PC-3 (cell line): Measurements from ENCODE around the gene CENPA. TPM values are rescaled to one million over a fixed set of nuclear protein-coding genes. Genes with fewer than 3 reads are reported as not detected.
"Not testable (repeated sequence)": the region's sequence is repeated elsewhere in the genome, so short reads cannot be mapped to it uniquely, and the experiment has no call there.

Experiments
- ATAC-seq: fragments of 200-7000 bp; cut with Tn5 transposase; 2 replicates; pipeline ENCODE4 v1.9.1; 2020; ENCODE audit warnings: mild to moderate bottlenecking, moderate library complexity
- BruUV-seq: library from RNA; stranded (reverse); fragments of 400-500 nt; replicated peaks from 2 replicates; lab custom pipeline; 2021; lab: Mats Ljungman, UMichigan
- CTCF ChIA-PET: fragments of 300-600 bp; sonication (Branson Sonifier 250); formaldehyde crosslinking; loops from one replicate; lab custom pipeline; 2022; ENCODE audit warnings: antibody characterized with exemption; lab: Charles Lee
- POLR2A ChIA-PET: fragments of 300-600 bp; sonication (Branson Sonifier 250); formaldehyde crosslinking; loops from one replicate; lab custom pipeline; 2022; ENCODE audit warnings: antibody characterized with exemption; ENCODE audit not compliant: unreplicated experiment; lab: Charles Lee
- DNase-seq: peaks from one replicate; pipeline ENCODE4 v3.0.0-alpha.2; 2015
- H2AFZ ChIP-seq: fragments of 300-600 bp; sonication (generic); 2 replicates; pipeline ENCODE4 v1.6.0; 2016; ENCODE audit warnings: antibody characterized with exemption, low read length
- H3F3A ChIP-seq: fragments of 300-600 bp; sonication (generic); one replicate; pipeline ENCODE4 v1.6.0; 2017; ENCODE audit warnings: antibody characterized with exemption, low read length, control low read depth, mild to moderate bottlenecking; ENCODE audit not compliant: unreplicated experiment
- H3K27ac ChIP-seq: fragments of 300-600 bp; sonication (generic); 2 replicates; pipeline ENCODE4 v1.5.1; 2016; ENCODE audit warnings: mild to moderate bottlenecking, low read length
- H3K27me3 ChIP-seq: fragments of 300-600 bp; sonication (generic); 2 replicates; pipeline ENCODE4 v1.6.1; 2016; ENCODE audit warnings: low read length, mixed read lengths
- H3K36me3 ChIP-seq: fragments of 300-600 bp; sonication (generic); 2 replicates; pipeline ENCODE4 v1.6.1; 2016; ENCODE audit warnings: low read depth, mixed run types, low read length, mixed read lengths
- H3K4me1 ChIP-seq: fragments of 300-600 bp; sonication (generic); 2 replicates; pipeline ENCODE4 v1.5.1; 2016; ENCODE audit warnings: low read length; ENCODE audit not compliant: insufficient read depth
- H3K4me2 ChIP-seq: fragments of 300-600 bp; sonication (generic); 2 replicates; pipeline ENCODE4 v1.6.0; 2016; ENCODE audit warnings: low read length
- H3K4me3 ChIP-seq: fragments of 300-600 bp; sonication (generic); 2 replicates; pipeline ENCODE4 v1.5.1; 2016; ENCODE audit warnings: mild to moderate bottlenecking, low read length, mixed read lengths
- H3K79me2 ChIP-seq: fragments of 300-600 bp; sonication (generic); 2 replicates; pipeline ENCODE4 v1.6.1; 2017; ENCODE audit warnings: low read length, mixed read lengths
- H3K9ac ChIP-seq: fragments of 300-600 bp; sonication (generic); 2 replicates; pipeline ENCODE4 v1.6.0; 2016; ENCODE audit warnings: mild to moderate bottlenecking, low read length
- H3K9me2 ChIP-seq: fragments of 300-600 bp; sonication (generic); replicated peaks from 2 replicates; pipeline ENCODE4 v1.6.1; 2016; ENCODE audit warnings: mixed run types, low read length, mixed read lengths
- H3K9me3 ChIP-seq: fragments of 300-600 bp; sonication (generic); 2 replicates; pipeline ENCODE4 v1.6.1; 2016; ENCODE audit warnings: low read length, mixed read lengths
- H4K20me1 ChIP-seq: fragments of 300-600 bp; sonication (generic); 2 replicates; pipeline ENCODE4 v1.6.1; 2016; ENCODE audit warnings: low read length, mixed read lengths
- CTCF ChIP-seq: fragments of 300-600 bp; sonication (generic); conservative IDR thresholded peaks from 2 replicates; pipeline ENCODE4 v1.5.1; 2017; ENCODE audit warnings: antibody characterized with exemption, low read depth, mild to moderate bottlenecking, low read length
- EZH2 ChIP-seq: fragments of 300-600 bp; sonication (generic); IDR thresholded peaks from one replicate; pipeline ENCODE4 v1.6.1; 2017; ENCODE audit warnings: antibody characterized with exemption, mild to moderate bottlenecking, low read length; ENCODE audit not compliant: unreplicated experiment
- EZH2phosphoT487 ChIP-seq: fragments of 300-600 bp; sonication (generic); IDR thresholded peaks from 2 replicates; pipeline ENCODE4 v1.6.1; 2018; ENCODE audit warnings: mild to moderate bottlenecking, antibody characterized with exemption, low read length, borderline replicate concordance
- intact Hi-C: fragments of 100-400 bp; cut with micrococcal nuclease; formaldehyde crosslinking; loops from 2 replicates; pipeline ENCODE4 v1.9.0; 2023
- total RNA-seq: library from RNA; depleted of rRNA; stranded (reverse); fragments of >200 nt; gene quantifications from 2 replicates; pipeline ENCODE4 v1.2.3, GENCODE V29; 2014

The CENPA gene
- total RNA-seq, 1 experiment from 2014 or later, result 40.8 TPM

DNA sequence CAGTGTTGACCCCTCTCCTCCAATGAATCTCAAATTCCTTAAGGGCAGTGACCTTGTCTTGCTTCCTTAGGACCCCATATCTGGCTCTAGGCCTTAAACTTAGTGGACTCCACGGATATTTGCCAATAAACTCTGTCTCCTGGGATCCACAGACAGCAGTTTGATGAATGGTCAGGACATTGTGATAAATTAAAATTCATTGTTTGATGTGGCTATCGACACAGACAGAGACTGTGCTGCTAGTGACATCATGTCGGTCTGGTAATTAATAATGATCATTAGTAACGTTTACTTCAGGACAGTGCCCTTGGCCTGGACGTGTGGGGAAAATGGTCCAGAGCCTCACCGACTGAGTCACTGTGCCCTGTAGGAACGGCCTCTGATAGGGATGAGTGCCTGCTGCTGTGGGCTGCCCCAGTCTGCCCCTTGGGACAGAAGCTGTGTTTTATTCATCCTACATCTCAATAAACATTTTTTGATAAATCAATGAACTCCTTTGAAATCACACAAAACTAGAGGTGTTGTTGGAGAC lies 27.0 kb upstream of the CENPA start:
- ChIA-PET POLR2A (no interaction called here), CTCF (no interaction called here)
- ATAC-seq (no peak), DNase-seq (no peak)
- no peaks in the 10 kb centered on the region for H3K27me3 ChIP-seq
- no peaks in the 10 kb centered on the region for H4K20me1 ChIP-seq
- H3K4me1 ChIP-seq, result peaks cover 21% of the 10 kb centered on the region
- no peak overlapping the region for H3K9ac ChIP-seq
- H3K4me2 ChIP-seq, result peak overlapping the region; percentile 71
- TF ChIP-seq CTCF (no peak), EZH2 (no peak), EZH2phosphoT487 (no peak)
- no peaks in the 10 kb centered on the region for H3F3A ChIP-seq
- no peaks in the 10 kb centered on the region for H3K9me2 ChIP-seq
- intact Hi-C loops, result no loop called here
- H3K4me3 ChIP-seq, result no peak overlapping the region
- peak overlapping the region; percentile 48; the same call in 1 of the 2 replicates for H2AFZ ChIP-seq
- peak overlapping the region; percentile 77 for H3K27ac ChIP-seq
- no peaks in the 10 kb centered on the region for H3K36me3 ChIP-seq
- H3K9me3 ChIP-seq, result no peaks in the 10 kb centered on the region
- 0 out of 2 replicates have a peak, but pooled peaks cover 3% of the 10 kb centered on the region for H3K79me2 ChIP-seq
- no TSS peak for BruUV-seq

DNA sequence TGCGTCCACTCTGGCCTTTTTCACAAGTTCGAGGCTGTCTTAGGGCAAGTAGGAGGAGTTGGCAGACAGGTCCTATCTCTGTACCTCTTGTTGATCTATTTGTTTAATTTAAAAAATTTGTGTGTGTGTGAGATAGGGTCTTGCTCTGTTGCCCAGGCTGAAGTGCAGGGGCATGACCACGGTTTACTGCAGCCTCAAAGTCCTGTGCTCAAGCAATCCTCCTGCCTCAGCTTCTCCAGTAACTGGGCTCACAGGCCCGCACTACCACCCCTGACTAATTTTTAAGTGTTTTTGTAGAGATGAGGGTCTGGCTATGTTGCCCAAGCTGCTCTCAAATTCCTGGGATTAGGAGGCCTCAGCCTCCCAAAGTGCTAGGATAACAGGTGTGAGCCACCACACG lies 26.0 kb upstream of the CENPA start:
- ChIA-PET CTCF (no interaction called here), POLR2A (no interaction called here)
- ATAC-seq, result no peak
- Histone ChIP-seq H3K4me2 (no peak overlapping the region), H3K27ac (no peak overlapping the region), H3K79me2 (peaks cover 13% of the 10 kb centered on the region), H3K9ac (no peak overlapping the region), H2AFZ (no peak overlapping the region), H4K20me1 (no peaks in the 10 kb centered on the region), H3K9me3 (no peaks in the 10 kb centered on the region), H3K4me3 (no peak overlapping the region), H3K9me2 (no peaks in the 10 kb centered on the region), H3F3A (no peaks in the 10 kb centered on the region), H3K27me3 (no peaks in the 10 kb centered on the region), H3K36me3 (no peaks in the 10 kb centered on the region), H3K4me1 (peaks cover 22% of the 10 kb centered on the region)
- TF ChIP-seq EZH2, result no peak
- TF ChIP-seq CTCF, result no peak
- DNase-seq, result no peak
- intact Hi-C loops, result no loop called here
- no TSS peak for BruUV-seq

DNA sequence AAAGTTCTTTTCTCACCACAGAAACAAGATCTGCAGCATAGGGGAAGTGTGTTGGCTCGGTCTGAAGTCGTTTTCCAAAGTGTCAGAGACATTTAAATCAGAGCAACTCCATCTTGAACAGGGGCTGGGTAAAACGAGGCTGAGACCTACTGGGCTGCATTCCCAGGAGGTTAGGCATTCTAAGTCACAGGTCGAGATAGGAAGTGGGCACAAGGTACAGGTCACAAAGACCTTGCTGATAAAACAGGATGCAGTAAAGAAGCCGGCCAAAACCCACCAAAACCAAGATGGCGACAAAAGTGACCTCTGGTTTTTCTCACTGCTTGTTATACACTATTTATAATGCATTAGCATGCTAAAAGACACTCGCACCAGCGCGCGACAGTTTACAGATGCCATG lies 24.9 kb upstream of the CENPA start:
- peaks cover 34% of the 10 kb centered on the region for H3K4me1 ChIP-seq
- H3K4me3 ChIP-seq, DNase-seq, CTCF ChIA-PET, POLR2A ChIA-PET, H3K36me3 ChIP-seq, H3K9me3 ChIP-seq, H3F3A ChIP-seq, H3K9me2 ChIP-seq, intact Hi-C loops, H3K27me3 ChIP-seq, H3K9ac ChIP-seq, BruUV-seq, H3K4me2 ChIP-seq, H3K27ac ChIP-seq, H2AFZ ChIP-seq, ATAC-seq, H4K20me1 ChIP-seq: not testable (repeated sequence)
- H3K79me2 ChIP-seq, result peaks cover 24% of the 10 kb centered on the region
